HCT116 (cell line): ENCODE measurements around the gene TMEM214. TPM values are rescaled to one million over a fixed set of nuclear protein-coding genes. Genes with fewer than 3 reads are reported as not detected.

Experiments
- ATAC-seq: fragments of 200-7000 bp; cut with Tn5 transposase; 2 replicates; pipeline ENCODE4 v1.9.1; 2020; ENCODE audit warnings: mild to moderate bottlenecking, moderate library complexity
- BruUV-seq: library from RNA; stranded (reverse); fragments of 400-500 nt; replicated peaks from 2 replicates; lab custom pipeline; 2021; lab: Mats Ljungman, UMichigan
- CTCF ChIA-PET: fragments of 300-600 bp; sonication (Branson Sonifier 250); formaldehyde crosslinking; loops from one replicate; lab custom pipeline; 2021; ENCODE audit warnings: antibody characterized with exemption; lab: Charles Lee
- POLR2A ChIA-PET: fragments of 300-600, 350-600 bp; sonication (Branson Sonifier 250); formaldehyde crosslinking; loops from one replicate; lab custom pipeline; 2021; ENCODE audit warnings: antibody characterized with exemption; lab: Charles Lee
- RAD21 ChIA-PET, 2 experiments: fragments of 300-600 bp; sonication (Branson Sonifier 250); formaldehyde crosslinking; loops; one replicate each; lab custom pipeline; 2023; ENCODE audit warnings: low total read pairs in 2 of 2; ENCODE audit not compliant: uncharacterized antibody in 2 of 2, unreplicated experiment in 2 of 2, low non-redundant PET in 1 of 2; lab: Charles Lee
- DNase-seq: peaks from one replicate; pipeline ENCODE4 v3.0.0-alpha.2; 2010; ENCODE audit warnings: low read depth, low spot score
- H2AFZ ChIP-seq: fragments of 200-600 bp; shearing (Covaris generic), sonication (generic); 2 replicates; pipeline ENCODE4 v1.6.1; 2017; ENCODE audit warnings: low read depth, mixed run types, mixed read lengths, antibody characterized with exemption, low read length; ENCODE audit not compliant: poor library complexity, severe bottlenecking
- H3K27ac ChIP-seq: 2 replicates; pipeline ENCODE4 v1.5.1; 2012; ENCODE audit warnings: low read depth, low read length
- H3K27me3 ChIP-seq: fragments of 200-600 bp; sonication (generic); 2 replicates; pipeline ENCODE4 v1.6.1; 2016; ENCODE audit warnings: mixed run types, low read length, mixed read lengths; ENCODE audit not compliant: insufficient read depth
- H3K36me3 ChIP-seq, 2 experiments: fragments of 200-500 bp in 1 of 2; fragments of 200-600 bp in 1 of 2; sonication (Bioruptor generic) in 1 of 2; sonication (generic) in 1 of 2; 2 replicates each; pipeline versions ENCODE4 v1.5.1 to v1.6.1; 2014 to 2016; ENCODE audit warnings: low read length in 2 of 2, inconsistent platforms in 1 of 2, mixed read lengths in 1 of 2, mixed run types in 1 of 2; ENCODE audit not compliant: insufficient read depth in 2 of 2, control insufficient read depth in 1 of 2
- H3K4me1 ChIP-seq, 2 experiments: fragments of 200-600 bp in 1 of 2; sonication (generic) in 1 of 2; 2 replicates each; pipeline versions ENCODE4 v1.5.1 to v1.6.1; 2012 to 2017; ENCODE audit warnings: low read length in 2 of 2, inconsistent platforms in 1 of 2, mild to moderate bottlenecking in 1 of 2, mixed read lengths in 1 of 2, mixed run types in 1 of 2, moderate library complexity in 1 of 2; ENCODE audit not compliant: insufficient read depth in 2 of 2, control insufficient read depth in 1 of 2
- H3K4me2 ChIP-seq: fragments of 200-600 bp; sonication (generic); 2 replicates; pipeline ENCODE4 v1.6.1; 2017; ENCODE audit warnings: mixed run types, low read length, mixed read lengths
- H3K4me3 ChIP-seq, 2 experiments: fragments of 200-600 bp in 1 of 2; sonication (generic) in 1 of 2; replicated peaks in 1 of 2; 2 replicates each; pipeline ENCODE4 v1.5.1; 2011 to 2016; ENCODE audit warnings: low read length in 2 of 2, control low read depth in 1 of 2, low read depth in 1 of 2, mild to moderate bottlenecking in 1 of 2, mixed read lengths in 1 of 2, mixed run types in 1 of 2
- H3K79me2 ChIP-seq: fragments of 200-600 bp; sonication (generic); 2 replicates; pipeline ENCODE4 v1.6.1; 2017; ENCODE audit warnings: mild to moderate bottlenecking, mixed run types, low read length, moderate library complexity, mixed read lengths; ENCODE audit not compliant: insufficient read depth
- H3K9ac ChIP-seq: fragments of 200-600 bp; sonication (generic); 2 replicates; pipeline ENCODE4 v1.6.1; 2016; ENCODE audit warnings: low read length, mixed read lengths
- H3K9me2 ChIP-seq: fragments of 200-600 bp; sonication (generic), shearing (Covaris generic); 2 replicates; pipeline ENCODE4 v1.6.1; 2017; ENCODE audit warnings: mixed run types, mild to moderate bottlenecking, moderate library complexity; ENCODE audit not compliant: insufficient read depth
- H3K9me3 ChIP-seq, 2 experiments: fragments of 200-500 bp in 1 of 2; fragments of 200-600 bp in 1 of 2; sonication (Bioruptor generic) in 1 of 2; sonication (generic) in 1 of 2; 2 replicates each; pipeline ENCODE4 v1.6.1; 2014 to 2017; ENCODE audit warnings: low read length in 2 of 2, mixed read lengths in 2 of 2, inconsistent platforms in 1 of 2, low read depth in 1 of 2, mild to moderate bottlenecking in 1 of 2, mixed run types in 1 of 2, moderate library complexity in 1 of 2; ENCODE audit not compliant: control insufficient read depth in 1 of 2, insufficient read depth in 1 of 2
- H4K20me1 ChIP-seq: fragments of 200-600 bp; sonication (generic), shearing (Covaris generic); 2 replicates; pipeline ENCODE4 v1.6.1; 2017; ENCODE audit warnings: mixed run types, mild to moderate bottlenecking, moderate library complexity; ENCODE audit not compliant: insufficient read depth
- POLR2AphosphoS5 ChIP-seq: IDR thresholded peaks from 2 replicates; pipeline ENCODE4 v1.6.1; 2011; ENCODE audit warnings: mild to moderate bottlenecking, low read depth, low read length, moderate library complexity
- SP1 ChIP-seq: IDR thresholded peaks from 2 replicates; pipeline ENCODE4 v1.6.1; 2012; ENCODE audit warnings: low read depth
- SRF ChIP-seq: IDR thresholded peaks from 2 replicates; pipeline ENCODE4 v1.6.1; 2012; ENCODE audit warnings: low read depth
- ZBTB33 ChIP-seq: IDR thresholded peaks from 2 replicates; pipeline ENCODE4 v1.6.1; 2011; ENCODE audit warnings: mild to moderate bottlenecking, low read length, moderate library complexity; ENCODE audit not compliant: insufficient replicate concordance; ENCODE audit errors: extremely low read depth
- intact Hi-C: fragments of 100-400 bp; cut with micrococcal nuclease; formaldehyde crosslinking; loops from 2 replicates; pipeline ENCODE4 v1.10.0; 2022
- total RNA-seq: library from RNA; stranded (reverse); gene quantifications from one replicate; pipeline ENCODE4 v1.2.1, GENCODE V29; 2021; ENCODE audit not compliant: unreplicated experiment

The TMEM214 gene
- total RNA-seq, 1 experiment from 2014 or later: 69.8 TPM

- no peak overlapping the region for H3K4me3 ChIP-seq
- no peak for ATAC-seq
- peaks cover 16 to 17% of the 10 kb centered on the region in 2 experiments; a peak in 3 of 4 replicates for H3K36me3 ChIP-seq
- no peaks in the 10 kb centered on the region for H3K27me3 ChIP-seq
- no peaks in the 10 kb centered on the region for H4K20me1 ChIP-seq
- H3K79me2 ChIP-seq: peaks cover 33% of the 10 kb centered on the region
- no peaks in the 10 kb centered on the region for H3K9me3 ChIP-seq
- ChIA-PET POLR2A (no interaction called here), CTCF (no interaction called here), RAD21 (no interaction called here)
- H2AFZ ChIP-seq: no peak overlapping the region
- no TSS peak for BruUV-seq
- no peak overlapping the region for H3K9ac ChIP-seq
- peaks cover 7 to 18% of the 10 kb centered on the region in 2 experiments for H3K4me1 ChIP-seq
- TF ChIP-seq SRF (no peak), SP1 (no peak)
- intact Hi-C loops: no loop called here
- H3K9me2 ChIP-seq: no peaks in the 10 kb centered on the region
- DNase-seq: no peak
- peak overlapping the region; percentile 89 for H3K4me2 ChIP-seq
- no peak overlapping the region for H3K27ac ChIP-seq
Measured at GRCh38 chr2:27069436-27069835, 36.7 kb downstream of the TMEM214 start.

- no peaks in the 10 kb centered on the region for H3K9me2 ChIP-seq
- H3K9me3 ChIP-seq: no peaks in the 10 kb centered on the region
- H3K4me3 ChIP-seq: peak overlapping the region; percentile 98 to 99
- no peak overlapping the region for H3K27ac ChIP-seq
- H3K4me2 ChIP-seq: peak overlapping the region; percentile 89
- H3K79me2 ChIP-seq: peaks cover 33% of the 10 kb centered on the region
- peaks cover 16 to 17% of the 10 kb centered on the region in 2 experiments; a peak in 3 of 4 replicates for H3K36me3 ChIP-seq
- ChIA-PET POLR2A (no interaction called here), CTCF (no interaction called here), RAD21 (no interaction called here)
- H3K4me1 ChIP-seq: peaks cover 7 to 18% of the 10 kb centered on the region in 2 experiments
- intact Hi-C loops: no loop called here
- H2AFZ ChIP-seq: no peak overlapping the region
- BruUV-seq: no TSS peak
- TF ChIP-seq POLR2AphosphoS5: 0 out of 2 replicates have a peak, but pooled peaks have one; percentile 24
- TF ChIP-seq ZBTB33: no peak
- DNase-seq: no peak
- H3K27me3 ChIP-seq: no peaks in the 10 kb centered on the region
- no peaks in the 10 kb centered on the region for H4K20me1 ChIP-seq
- H3K9ac ChIP-seq: peak overlapping the region; percentile 89
- no peak for ATAC-seq
Measured at GRCh38 chr2:27069961-27070618, 37.3 kb downstream of the TMEM214 start.
